GM15510 (cell line): ENCODE measurements around the gene TSPAN4.

ENCODE experiments used
- POLR2A ChIP-seq: IDR thresholded peaks from 3 replicates; pipeline ENCODE4 v1.6.1; 2011; ENCODE audit warnings: borderline replicate concordance; ENCODE audit not compliant: insufficient read length; ENCODE audit errors: extremely low read depth

Gene TSPAN4

DNA sequence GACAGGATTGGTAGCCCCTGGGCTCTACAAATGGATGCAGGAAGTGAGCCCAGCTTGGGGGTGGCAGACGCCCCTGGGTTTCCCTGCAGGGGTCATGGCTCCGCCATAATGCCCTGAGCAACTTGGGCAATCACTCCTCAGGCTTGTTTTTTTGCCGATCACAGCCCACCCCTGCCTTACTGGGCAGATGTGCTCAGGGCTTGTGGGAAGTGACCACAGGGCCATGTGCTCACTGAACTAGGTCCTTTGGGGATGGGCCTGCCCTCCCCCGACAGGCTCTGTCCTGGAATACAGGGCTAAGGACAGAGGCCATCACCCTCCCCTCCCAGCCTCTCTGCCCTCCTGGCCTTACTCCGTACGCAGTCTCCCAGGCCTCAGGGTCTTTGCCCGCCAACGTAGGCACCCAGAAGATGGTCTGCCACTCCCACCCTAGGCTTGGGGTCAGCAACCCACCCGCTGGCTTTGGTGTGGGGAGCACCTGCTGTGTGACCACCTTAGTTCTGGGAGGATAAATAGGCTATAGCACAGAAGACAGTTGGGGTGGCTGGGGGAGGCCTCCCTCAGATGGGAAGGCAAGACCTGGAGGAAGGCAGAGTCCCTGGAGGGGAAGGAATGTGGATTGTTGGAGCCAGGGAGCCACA lies 29.1 kb upstream of the TSPAN4 start:
- TF ChIP-seq POLR2A, result no peak

- no peak for TF ChIP-seq POLR2A
Observed at GRCh38 chr11:815675-816432, 26.8 kb upstream of the TSPAN4 start.

DNA sequence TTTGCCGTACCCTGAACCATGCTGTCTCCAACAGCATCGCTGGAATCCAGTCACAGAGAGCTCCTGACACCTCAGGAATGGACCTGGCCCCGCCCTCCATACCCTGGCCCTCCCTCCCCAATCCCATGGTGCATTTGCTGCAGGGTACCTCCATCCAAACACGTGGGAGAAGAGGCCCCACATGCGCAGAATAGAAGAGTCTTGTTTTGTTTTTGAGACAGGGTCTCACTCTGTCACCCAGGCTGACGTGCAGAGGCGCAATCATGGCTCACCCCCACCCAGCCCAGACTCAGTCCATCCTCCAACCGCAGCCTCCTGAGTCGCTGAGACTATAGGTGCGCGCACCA lies 26.2 kb upstream of the TSPAN4 start:
- TF ChIP-seq POLR2A, result no peak

DNA sequence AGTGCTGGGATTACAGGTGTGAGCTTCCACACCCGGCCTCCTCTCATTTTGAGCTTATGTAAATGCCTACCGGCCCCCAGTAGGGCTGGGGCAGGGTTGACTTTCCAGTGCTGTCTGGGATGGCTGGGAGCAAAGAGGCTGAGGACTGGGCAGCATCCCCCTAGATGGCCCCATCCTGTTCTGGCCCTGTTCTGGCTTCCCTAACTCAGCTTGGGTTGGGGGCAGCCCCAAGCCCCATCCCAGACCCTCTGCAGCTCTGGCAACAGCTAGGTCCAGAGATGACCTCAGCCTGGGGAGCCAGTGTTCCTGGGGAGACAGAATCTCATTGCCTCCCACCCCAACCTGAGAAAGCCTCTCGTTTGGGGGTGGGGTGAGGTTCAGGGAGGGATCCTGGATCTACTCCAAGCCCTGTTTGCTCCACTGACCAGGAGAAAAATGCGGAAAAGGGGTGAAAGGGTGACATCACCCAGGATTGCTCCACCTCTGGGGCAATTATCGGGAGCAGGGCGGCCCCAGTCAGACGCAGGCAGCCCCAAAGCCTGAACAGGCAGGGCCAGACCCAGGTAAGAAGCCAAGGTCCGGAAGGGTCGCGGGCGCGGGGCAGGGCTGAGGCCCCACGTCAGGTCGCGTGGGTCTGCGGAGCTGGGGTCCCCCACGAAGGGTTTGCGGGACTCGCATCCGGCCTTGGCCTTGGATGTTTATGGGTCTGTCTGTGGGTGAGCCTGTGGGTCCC lies 24.1 kb upstream of the TSPAN4 start, which contains the start of gene PNPLA2:
PNPLA2 (plus strand) TSS at position 519 of the 733 bp plus-strand sequence. CDS start 805 bp downstream, outside the sequence.
- TF ChIP-seq POLR2A, result no peak

DNA sequence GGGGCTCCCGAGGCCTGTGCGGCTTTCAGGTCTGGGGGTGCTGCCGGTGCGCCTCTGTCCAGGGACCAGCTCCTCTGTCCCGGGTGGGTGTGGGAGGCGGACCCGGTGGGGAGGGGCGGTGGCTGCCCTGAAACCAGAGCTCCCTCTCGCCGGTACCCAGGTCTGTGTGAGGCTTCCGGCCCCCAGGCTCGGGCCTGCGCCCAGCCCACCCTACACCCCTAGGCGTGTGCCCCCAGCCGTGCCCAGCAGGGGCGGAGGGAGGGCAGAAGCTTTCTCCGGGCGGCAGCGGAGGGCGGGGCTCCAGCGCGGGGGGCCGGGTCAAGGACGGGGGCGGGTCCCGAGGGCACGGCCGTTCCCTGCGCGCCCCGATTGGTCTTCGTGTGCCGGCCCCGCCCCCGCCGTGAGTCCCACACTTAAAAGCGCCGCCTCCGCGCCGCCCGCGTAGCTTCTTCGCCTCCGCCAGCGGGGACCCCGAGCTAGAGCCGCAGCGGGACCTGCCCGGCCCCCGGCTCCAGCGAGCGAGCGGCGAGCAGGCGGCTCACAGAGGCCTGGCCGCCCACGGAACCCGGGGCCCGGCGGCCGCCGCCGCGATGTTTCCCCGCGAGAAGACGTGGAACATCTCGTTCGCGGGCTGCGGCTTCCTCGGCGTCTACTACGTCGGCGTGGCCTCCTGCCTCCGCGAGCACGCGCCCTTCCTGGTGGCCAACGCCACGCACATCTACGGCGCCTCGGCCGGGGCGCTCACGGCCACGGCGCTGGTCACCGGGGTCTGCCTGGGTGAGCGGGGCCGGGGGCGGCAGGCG lies 23.3 kb upstream of the TSPAN4 start:
- peak; percentile 95 for TF ChIP-seq POLR2A

DNA sequence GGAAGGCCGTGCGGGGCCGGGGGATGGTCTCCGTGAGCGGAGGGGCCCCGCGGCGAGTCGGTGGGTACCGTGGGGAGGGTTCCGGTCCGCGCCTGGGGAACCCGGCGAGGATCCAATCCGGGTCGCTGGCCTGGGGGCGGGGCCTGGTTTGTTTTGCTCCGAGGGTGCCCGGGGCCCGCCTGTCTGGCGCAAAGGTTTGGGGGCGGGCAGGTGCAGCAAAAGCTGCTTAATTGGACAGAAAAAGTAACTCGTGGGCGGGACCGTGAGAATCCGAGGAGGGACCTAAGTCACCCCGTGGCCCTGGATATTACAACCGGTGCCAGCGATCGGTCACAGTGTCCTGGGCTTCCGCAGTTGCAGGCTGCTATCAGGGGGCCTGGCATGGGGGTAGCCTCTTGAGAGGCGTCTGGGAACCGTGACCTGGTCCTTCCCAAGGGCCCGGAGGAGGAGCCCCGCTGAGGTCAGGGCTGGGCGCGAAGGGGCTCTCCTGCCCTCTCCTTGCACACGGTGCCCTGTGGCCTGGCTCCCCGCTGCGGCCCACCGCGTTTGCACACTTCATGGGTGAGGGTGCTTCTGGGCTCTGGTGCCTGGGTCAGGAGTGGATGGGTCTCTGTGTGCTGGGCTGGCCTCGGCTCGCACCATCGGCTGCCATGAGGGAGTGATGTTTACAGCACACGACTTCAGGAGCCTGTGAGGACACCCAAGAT lies 22.6 kb upstream of the TSPAN4 start:
- no peak for TF ChIP-seq POLR2A

DNA sequence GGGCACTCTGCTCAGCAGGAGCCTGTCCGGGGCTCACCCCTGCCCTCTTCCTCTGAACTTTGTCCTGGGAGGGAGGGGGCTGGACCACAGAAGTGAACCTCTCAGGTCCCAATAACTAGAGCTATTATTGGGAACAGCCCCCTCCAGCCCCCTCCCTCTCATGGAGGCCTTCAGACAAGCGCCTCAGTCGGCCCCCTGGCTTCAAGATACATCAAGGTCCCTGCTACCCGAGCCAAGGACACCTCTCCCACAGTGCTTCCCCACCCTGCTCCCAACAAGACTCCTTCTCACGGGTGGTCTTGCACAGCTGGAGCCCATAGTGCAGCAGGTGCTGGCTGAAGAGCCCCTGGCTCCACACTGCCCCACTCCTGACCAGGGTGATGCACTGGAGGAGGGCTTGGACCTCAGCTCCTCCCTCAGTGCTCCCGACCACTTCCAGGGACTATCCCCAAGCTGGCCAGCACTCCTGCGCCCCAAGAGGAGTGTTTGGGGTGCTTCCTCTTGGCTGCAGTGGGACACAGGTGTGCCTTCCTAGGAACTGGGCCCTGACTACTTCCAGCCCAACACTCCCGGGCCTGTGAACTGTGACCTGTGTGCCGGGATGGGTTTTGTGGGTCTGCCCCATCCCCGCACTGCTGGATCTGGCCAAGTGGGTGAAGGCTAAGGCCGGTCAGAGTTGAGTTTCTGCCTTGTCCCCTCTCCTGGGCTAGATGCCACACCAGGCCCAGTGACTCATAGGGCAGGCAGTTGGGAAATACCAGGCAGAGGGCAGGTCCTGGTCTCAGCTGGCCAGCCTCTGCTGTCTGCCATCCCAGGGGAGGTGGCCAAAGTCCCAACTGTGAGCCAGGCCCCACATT lies 21.8 kb upstream of the TSPAN4 start:
- TF ChIP-seq POLR2A, result no peak

- TF ChIP-seq POLR2A, result no peak
Observed at GRCh38 chr11:821512-822371, 20.9 kb upstream of the TSPAN4 start.

DNA sequence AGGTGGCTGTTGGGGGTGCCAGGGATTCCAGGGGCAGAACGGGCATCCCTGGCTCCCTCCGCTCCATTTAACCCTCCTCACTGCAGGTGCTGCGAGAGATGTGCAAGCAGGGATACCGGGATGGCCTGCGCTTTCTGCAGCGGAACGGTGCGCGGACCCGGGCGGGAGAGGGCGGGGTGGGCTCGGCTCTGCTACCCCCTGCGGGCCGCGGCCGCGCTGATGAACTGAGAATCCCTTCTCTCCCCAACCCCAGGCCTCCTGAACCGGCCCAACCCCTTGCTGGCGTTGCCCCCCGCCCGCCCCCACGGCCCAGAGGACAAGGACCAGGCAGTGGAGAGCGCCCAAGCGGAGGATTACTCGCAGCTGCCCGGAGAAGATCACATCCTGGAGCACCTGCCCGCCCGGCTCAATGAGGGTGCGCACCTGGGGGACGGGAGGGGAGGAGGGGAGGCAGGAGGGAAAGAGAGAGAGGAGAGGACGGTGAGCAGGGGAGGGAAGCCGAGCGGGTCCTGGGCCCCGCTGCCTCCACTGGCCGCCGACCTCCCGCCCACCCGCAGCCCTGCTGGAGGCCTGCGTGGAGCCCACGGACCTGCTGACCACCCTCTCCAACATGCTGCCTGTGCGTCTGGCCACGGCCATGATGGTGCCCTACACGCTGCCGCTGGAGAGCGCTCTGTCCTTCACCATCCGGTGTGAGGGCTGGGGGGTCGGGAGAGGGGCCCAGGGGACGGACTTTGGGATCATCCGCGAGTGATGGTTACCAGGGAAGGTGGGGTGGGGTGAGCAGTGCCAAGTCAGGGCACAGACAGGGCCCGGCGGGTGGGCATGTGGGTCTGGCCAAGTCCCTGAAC lies 19.0 kb upstream of the TSPAN4 start:
- no peak for TF ChIP-seq POLR2A

- TF ChIP-seq POLR2A, result no peak
Observed at GRCh38 chr11:824292-824880, 18.3 kb upstream of the TSPAN4 start.

DNA sequence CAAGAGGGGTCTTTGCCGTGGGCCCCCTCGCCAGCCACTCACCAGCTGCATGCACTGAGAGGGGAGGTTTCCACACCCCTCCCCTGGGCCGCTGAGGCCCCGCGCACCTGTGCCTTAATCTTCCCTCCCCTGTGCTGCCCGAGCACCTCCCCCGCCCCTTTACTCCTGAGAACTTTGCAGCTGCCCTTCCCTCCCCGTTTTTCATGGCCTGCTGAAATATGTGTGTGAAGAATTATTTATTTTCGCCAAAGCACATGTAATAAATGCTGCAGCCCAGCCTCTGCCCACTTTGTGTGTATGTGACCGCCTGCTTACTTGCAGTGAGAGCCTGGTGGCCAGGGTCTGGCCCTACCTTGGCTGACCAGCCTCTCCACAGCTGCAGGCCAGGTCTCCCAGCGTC lies 17.7 kb upstream of the TSPAN4 start:
- no peak for TF ChIP-seq POLR2A
